Heart left ventricle (tissue), 13 donors: Measurements from ENCODE around the gene DOCK3.

ENCODE experiments used
- CTCF ChIP-seq, 12 donors: fragments of 200-600 bp; sonication (generic) in 4 of 12; IDR thresholded peaks; one replicate each; pipeline versions ENCODE4 v1.5.0 to v1.8.0; 2018 to 2022; ENCODE audit warnings: antibody characterized with exemption in 12 of 12, mild to moderate bottlenecking in 5 of 12
- POLR2A ChIP-seq, 2 donors: fragments of 450-650 bp; IDR thresholded peaks; one replicate each; pipeline ENCODE4 v1.6.1; 2017; ENCODE audit warnings: antibody characterized with exemption in 2 of 2, mild to moderate bottlenecking in 2 of 2, moderate library complexity in 2 of 2
- donor health status: ischemic (EF 13 %, LVEDD 7.1; RV severe dilation, severe dysfunction).
- donor health status: DM: no; HTN: yes; CAD: no.
- donor health status: DM: no; HTN: no; CAD: no.
- donor health status: ischemic (EF 25% LVEDD 6.9; RV normal size, moderate dysfunction).
- donor health status: ischemic (EF 25% LVEDD 5.7; RV mildly dilated, moderate dysfunction).
- donor health status: ischemic (EF 35%, LVEDD 5.7; RV mildly dilated, moderate dysfunction).
- donor health status: nonischemic (EF 11% LVEDD 7.7; RV severe dilation, severe dysfunction).
- donor health status: DM: yes; HTN: yes; CAD: no.
- donor health status: PGD.
- donor health status: ischemic (EF 29% LVEDD 5.4; RV normal size, mild dysfunction).
- donor health status: nonischemic (EF 23%, LVEDD 6.1; RV moderate dilation, normal function).

GRCh38 chr3:51403675-51404074 lies 728.9 kb downstream of the DOCK3 start:
- no peak for TF ChIP-seq POLR2A (IDR thresholded peaks at IDR 0.05)
- TF ChIP-seq CTCF (IDR thresholded peaks at IDR 0.05) = no peak
